Upper lobe of right lung (tissue), 1 donor: ENCODE data around the gene CD58. TPM values are rescaled to one million over a fixed set of nuclear protein-coding genes. Genes with fewer than 3 reads are reported as not detected.
"Not testable (repeated sequence)": the region's sequence is repeated elsewhere in the genome, so short reads cannot be mapped to it uniquely, and the experiment has no call there.

ENCODE experiments used
- ATAC-seq: fragments of 200-7000 bp; cut with Tn5 transposase; one replicate; pipeline ENCODE4 v1.9.1; 2020; ENCODE audit warnings: mild to moderate bottlenecking, moderate library complexity
- DNase-seq: peaks from one replicate; pipeline ENCODE4 v3.0.0-alpha.2; 2020
- H3K27ac ChIP-seq: fragments of 200-600 bp; one replicate; pipeline ENCODE4 v1.8.0; 2022
- H3K27me3 ChIP-seq: fragments of 200-600 bp; one replicate; pipeline ENCODE4 v1.8.0; 2022; ENCODE audit warnings: mild to moderate bottlenecking
- H3K36me3 ChIP-seq: fragments of 200-600 bp; one replicate; pipeline ENCODE4 v1.8.0; 2022
- H3K4me1 ChIP-seq: fragments of 200-600 bp; one replicate; pipeline ENCODE4 v1.8.0; 2022
- H3K4me3 ChIP-seq: fragments of 200-600 bp; one replicate; pipeline ENCODE4 v1.8.0; 2022; ENCODE audit warnings: mild to moderate bottlenecking
- H3K9me3 ChIP-seq: fragments of 200-600 bp; one replicate; pipeline ENCODE4 v1.8.0; 2022
- CTCF ChIP-seq: fragments of 200-600 bp; IDR thresholded peaks from one replicate; pipeline ENCODE4 v1.8.0; 2022; ENCODE audit warnings: antibody characterized with exemption
- intact Hi-C: fragments of 100-400 bp; cut with DNase I; formaldehyde crosslinking; loops from one replicate; pipeline ENCODE4 v1.11.0; 2022
- total RNA-seq: library from RNA; stranded (reverse); fragmentation: NEBNext Ultra II Directional; extraction: Animal tissue kit (Norgen Biotek cat#: 25700); gene quantifications from one replicate; pipeline ENCODE4 v1.2.1, GENCODE V29; 2021
- donor health status: DM: no; HTN: yes; CAD: no; lungs with severe emphysema.

The CD58 gene
- total RNA-seq, 1 donor from 2014 or later: 33.2 TPM

DNA sequence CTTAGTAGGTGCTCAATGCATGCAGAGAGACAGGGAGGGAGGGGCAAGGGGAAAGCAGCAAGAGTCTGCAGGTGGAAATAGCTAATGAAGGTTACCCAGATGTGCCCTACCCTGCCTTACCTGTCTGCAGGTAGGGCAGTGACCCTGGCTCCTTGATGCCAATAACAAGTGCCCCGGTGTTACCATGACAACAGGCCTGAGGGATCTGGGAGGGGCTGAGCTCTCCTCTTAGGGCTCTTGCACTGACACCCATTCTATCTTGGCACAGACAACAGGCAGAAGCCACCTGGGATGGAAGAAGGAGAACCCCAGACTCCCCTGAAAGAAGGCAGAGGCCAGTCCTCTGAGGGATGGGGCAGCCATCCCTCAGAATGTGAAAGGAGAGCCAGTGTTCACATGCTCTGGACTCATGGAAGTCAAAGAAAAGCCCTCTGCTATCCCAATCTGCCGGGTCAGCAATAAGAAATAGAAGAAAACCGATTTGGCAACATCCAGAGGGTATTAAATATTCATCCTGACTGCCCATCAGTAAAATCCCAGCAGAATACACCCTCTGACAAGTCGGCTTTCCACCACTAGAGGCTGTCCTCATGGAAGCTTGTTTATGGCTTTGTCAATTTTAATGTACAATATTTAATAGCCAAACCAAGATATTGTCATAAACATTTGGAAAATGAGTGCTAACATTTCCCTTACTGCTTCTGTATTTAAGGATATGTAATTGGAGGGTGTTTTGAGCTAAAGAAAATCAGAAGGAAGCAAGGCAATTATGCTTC, 24.4 kb upstream of the CD58 start:
- intact Hi-C loops, H3K9me3 ChIP-seq, H3K27me3 ChIP-seq, ATAC-seq, DNase-seq, H3K36me3 ChIP-seq, H3K4me3 ChIP-seq, H3K27ac ChIP-seq, H3K4me1 ChIP-seq: not testable (repeated sequence)
- TF ChIP-seq CTCF: peak; percentile 28

DNA sequence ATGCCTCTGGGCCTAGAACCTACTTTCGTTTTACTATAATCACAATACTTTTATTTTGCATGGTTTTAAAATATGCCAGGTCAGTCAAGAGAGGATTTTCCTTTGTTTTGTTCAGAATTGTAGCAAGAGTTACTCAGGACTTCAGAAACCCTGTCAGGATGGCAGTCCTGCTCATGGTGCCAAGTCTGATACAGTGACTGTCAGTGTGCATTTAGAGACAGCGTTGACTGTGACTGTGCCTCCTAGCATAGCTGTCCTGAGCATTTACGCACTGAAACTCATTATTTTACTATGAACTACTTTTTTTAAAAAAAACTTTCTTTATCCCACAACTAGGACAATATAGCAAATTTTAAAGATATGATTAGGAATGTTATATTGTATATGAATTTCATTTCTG, 23.2 kb upstream of the CD58 start:
- H3K36me3 ChIP-seq, ATAC-seq, DNase-seq, H3K27me3 ChIP-seq, H3K4me1 ChIP-seq, intact Hi-C loops, H3K27ac ChIP-seq, H3K4me3 ChIP-seq, H3K9me3 ChIP-seq: not testable (repeated sequence)

DNA sequence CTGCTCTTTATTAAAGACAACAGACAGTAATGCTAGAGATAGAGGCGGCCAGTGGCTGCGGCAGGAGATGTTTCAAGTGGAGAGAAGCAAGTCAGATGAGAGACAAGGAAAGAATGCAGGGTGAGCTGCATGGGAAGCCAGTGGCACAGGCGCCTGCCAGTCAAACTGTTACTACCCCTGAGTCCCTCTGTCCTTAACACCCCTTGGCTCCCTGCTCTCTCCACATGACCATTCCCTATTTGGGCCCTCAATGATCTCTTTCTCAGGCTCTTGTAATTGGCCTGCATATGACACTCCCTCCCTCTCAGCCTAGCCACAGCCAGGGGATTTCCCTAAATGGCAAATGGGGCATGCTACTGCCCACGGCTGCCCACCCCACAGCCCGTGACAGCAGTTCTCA, 22.6 kb upstream of the CD58 start:
- H3K4me1 ChIP-seq, intact Hi-C loops, H3K4me3 ChIP-seq, H3K27me3 ChIP-seq, DNase-seq, H3K36me3 ChIP-seq, H3K27ac ChIP-seq, ATAC-seq, H3K9me3 ChIP-seq: not testable (repeated sequence)

DNA sequence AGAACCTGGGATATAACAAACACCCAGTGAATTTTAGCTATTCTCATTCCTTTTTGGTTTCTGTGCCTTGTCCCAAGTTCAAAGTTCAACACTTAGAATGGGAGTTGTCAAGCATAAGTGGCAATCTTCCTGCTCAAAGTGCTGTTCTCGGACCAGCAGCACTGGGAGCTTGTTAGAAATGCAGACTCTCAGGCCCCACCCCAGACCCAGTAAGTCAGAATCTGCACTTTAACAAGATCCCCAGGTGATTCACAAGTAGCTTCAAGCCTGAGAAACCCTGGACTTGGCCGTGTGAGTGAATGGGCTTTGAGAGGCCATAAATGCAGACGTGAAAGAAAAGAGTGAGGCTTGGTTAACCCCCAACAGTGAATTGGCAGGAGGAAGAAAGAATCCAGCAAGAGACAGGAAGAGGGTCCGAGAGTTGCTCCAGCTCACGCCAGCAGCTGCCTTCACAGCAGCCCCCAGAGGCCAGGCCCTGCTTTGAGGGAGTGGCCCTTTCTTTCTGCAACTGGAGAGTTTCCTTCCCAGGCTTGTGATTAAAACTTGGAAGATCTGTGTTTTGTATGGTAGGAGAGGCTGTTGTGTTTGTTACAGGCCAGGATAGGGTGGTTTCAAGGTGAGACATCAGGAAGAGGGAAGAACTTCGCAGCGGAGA, 21.3 kb upstream of the CD58 start:
- not testable (repeated sequence) for DNase-seq, H3K27me3 ChIP-seq, ATAC-seq

GRCh38 chr1:116591006-116591950, 20.5 kb upstream of the CD58 start:
- H3K4me1 ChIP-seq, DNase-seq, intact Hi-C loops, H3K36me3 ChIP-seq, H3K27me3 ChIP-seq, ATAC-seq, H3K9me3 ChIP-seq, H3K27ac ChIP-seq, H3K4me3 ChIP-seq: not testable (repeated sequence)

More for the DNA sequence above, 21.3 kb upstream of the CD58 start:
- H3K9me3 ChIP-seq, intact Hi-C loops, H3K36me3 ChIP-seq, H3K4me1 ChIP-seq, H3K4me3 ChIP-seq, H3K27ac ChIP-seq: not testable (repeated sequence)

DNA sequence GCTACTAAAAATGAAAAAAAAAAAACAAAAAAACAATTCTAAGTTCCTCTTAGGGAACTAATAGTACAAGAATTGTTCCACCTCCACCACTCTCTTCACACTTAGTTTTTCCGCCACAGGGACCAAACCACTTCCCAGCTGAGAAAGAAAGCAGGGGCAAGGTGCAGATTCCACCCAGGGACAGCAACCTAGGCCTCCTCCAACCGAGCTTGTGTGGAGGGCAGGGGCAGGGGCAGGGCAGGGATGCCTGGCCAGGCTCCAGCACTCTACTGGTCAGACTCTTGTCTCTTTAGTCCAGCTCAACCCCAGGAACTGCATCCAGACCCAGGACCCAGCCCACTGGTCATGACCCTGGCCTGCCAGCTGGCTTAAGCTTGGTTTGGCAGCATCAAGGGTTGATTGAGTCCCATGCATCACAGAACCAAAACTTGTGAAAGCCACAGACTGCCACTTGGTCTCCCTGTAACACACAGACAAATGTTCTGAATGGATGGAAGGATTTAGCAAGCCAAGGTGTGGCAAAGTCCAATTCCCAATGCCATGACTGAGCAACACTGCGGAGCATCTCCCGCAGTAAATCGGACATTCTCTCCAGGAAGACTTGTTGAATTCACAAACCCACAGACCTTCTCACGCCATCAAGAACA, 19.7 kb upstream of the CD58 start:
- intact Hi-C loops, H3K9me3 ChIP-seq, H3K27me3 ChIP-seq, ATAC-seq, DNase-seq, H3K4me1 ChIP-seq, H3K27ac ChIP-seq, H3K4me3 ChIP-seq, H3K36me3 ChIP-seq: not testable (repeated sequence)

DNA sequence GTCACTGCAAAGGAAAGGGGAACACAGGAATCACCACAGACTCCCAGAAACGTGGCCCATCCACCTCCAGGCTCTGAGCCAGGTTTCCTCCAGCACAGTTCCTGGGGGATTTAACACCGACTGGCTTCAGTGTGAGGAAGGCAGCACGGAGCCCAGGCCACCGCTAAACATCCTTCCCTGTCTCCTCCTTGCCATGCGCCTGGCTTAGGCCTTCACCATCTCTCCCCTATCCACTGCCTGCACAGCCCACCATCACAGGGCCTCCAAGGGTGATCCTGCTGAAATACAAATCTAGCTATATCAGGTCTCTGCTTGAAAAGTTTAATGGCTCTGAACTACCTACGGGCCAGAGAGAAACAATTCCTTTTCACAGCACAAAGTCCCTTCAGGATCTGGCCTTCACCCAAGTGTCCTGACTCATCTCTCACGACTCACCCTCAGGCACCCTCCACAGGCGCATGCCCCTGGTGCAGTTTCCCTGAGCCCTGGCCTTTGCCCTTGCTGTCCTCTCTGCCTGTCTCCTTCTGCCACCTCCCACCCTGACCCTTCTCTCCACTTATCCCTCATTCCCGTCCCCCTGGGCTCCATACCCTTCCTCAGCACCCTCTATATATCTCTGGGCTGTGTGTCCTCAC, 18.4 kb upstream of the CD58 start:
- DNase-seq, intact Hi-C loops, H3K9me3 ChIP-seq, H3K27ac ChIP-seq, H3K36me3 ChIP-seq, H3K27me3 ChIP-seq, H3K4me1 ChIP-seq, H3K4me3 ChIP-seq: not testable (repeated sequence)
- peak; percentile 8 for ATAC-seq

GRCh38 chr1:116587501-116588227, 16.8 kb upstream of the CD58 start:
- Histone ChIP-seq H3K36me3 (no peaks in the 10 kb centered on the region), H3K9me3 (no peaks in the 10 kb centered on the region), H3K27ac (no peak overlapping the region), H3K4me1 (no peaks in the 10 kb centered on the region), H3K27me3 (no peaks in the 10 kb centered on the region), H3K4me3 (no peak overlapping the region)
- no peak for ATAC-seq
- intact Hi-C loops: no loop called here
- TF ChIP-seq CTCF: no peak
- no peak for DNase-seq
